BJ (cell line): Measurements from ENCODE around the gene CRYGA. TPM values are rescaled to one million over a fixed set of nuclear protein-coding genes. Genes with fewer than 3 reads are reported as not detected.
"Not testable (repeated sequence)": the region's sequence is repeated elsewhere in the genome, so short reads cannot be mapped to it uniquely, and the experiment has no call there.

ENCODE experiments used
- CTCF ChIA-PET: fragments of 350-600 bp; formaldehyde crosslinking; extraction: SDS; loops from one replicate; lab custom pipeline; 2021; ENCODE audit warnings: antibody characterized with exemption, inconsistent platforms; lab: Yijun Ruan, JAX
- POLR2A ChIA-PET: fragments of 300-600 bp; sonication (Branson Sonifier 250); formaldehyde crosslinking; extraction: SDS; loops from one replicate; lab custom pipeline; 2021; ENCODE audit warnings: antibody characterized with exemption; lab: Charles Lee
- DNase-seq: peaks from one replicate; pipeline ENCODE4 v3.0.0-alpha.2; 2011; ENCODE audit warnings: low read depth
- H3K27me3 ChIP-seq: 2 replicates; pipeline ENCODE4 v1.6.0; 2011; ENCODE audit warnings: low read length; ENCODE audit not compliant: control insufficient read depth, insufficient read depth
- H3K36me3 ChIP-seq: 2 replicates; pipeline ENCODE4 v1.5.1; 2011; ENCODE audit warnings: low read length; ENCODE audit not compliant: control insufficient read depth, insufficient read depth
- H3K4me3 ChIP-seq: 2 replicates; pipeline ENCODE4 v1.5.1; 2011; ENCODE audit warnings: low read depth, mild to moderate bottlenecking, control low read depth, low read length
- polyA plus RNA-seq: library from polyadenylated mRNA; depleted of rRNA; stranded (reverse); fragments of >200 nt; gene quantifications from 2 replicates; pipeline ENCODE4 v1.2.3, GENCODE V29; 2011
- TF ChIP-seq, protein P1 (sequence below): IDR thresholded peaks from 2 replicates; pipeline ENCODE4 v1.5.1; 2011; ENCODE audit warnings: low read depth, mild to moderate bottlenecking, control low read depth, inconsistent platforms, low read length, moderate library complexity; ENCODE audit not compliant: insufficient read depth

Gene CRYGA
- polyA plus RNA-seq, 1 experiment, result not detected

GRCh38 chr2:208125251-208125650, 38.1 kb downstream of the CRYGA start:
- Histone ChIP-seq H3K27me3 (0 out of 2 replicates have a peak, but pooled peaks cover 2% of the 10 kb centered on the region), H3K4me3 (no peak overlapping the region), H3K36me3 (no peaks in the 10 kb centered on the region)
- TF ChIP-seq, protein P1, sequence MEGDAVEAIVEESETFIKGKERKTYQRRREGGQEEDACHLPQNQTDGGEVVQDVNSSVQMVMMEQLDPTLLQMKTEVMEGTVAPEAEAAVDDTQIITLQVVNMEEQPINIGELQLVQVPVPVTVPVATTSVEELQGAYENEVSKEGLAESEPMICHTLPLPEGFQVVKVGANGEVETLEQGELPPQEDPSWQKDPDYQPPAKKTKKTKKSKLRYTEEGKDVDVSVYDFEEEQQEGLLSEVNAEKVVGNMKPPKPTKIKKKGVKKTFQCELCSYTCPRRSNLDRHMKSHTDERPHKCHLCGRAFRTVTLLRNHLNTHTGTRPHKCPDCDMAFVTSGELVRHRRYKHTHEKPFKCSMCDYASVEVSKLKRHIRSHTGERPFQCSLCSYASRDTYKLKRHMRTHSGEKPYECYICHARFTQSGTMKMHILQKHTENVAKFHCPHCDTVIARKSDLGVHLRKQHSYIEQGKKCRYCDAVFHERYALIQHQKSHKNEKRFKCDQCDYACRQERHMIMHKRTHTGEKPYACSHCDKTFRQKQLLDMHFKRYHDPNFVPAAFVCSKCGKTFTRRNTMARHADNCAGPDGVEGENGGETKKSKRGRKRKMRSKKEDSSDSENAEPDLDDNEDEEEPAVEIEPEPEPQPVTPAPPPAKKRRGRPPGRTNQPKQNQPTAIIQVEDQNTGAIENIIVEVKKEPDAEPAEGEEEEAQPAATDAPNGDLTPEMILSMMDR, result no peak
- POLR2A ChIA-PET, result no interaction called here
- no peak for DNase-seq
- CTCF ChIA-PET, result interaction anchor here (0.9 kb wide), 1 partner anchor 12 kb away, joined by 4 read pairs; no protein-coding TSS in a partner anchor

- H3K4me3 ChIP-seq, H3K36me3 ChIP-seq, H3K27me3 ChIP-seq, CTCF ChIA-PET, POLR2A ChIA-PET, DNase-seq: not testable (repeated sequence)
Measured at GRCh38 chr2:208124013-208124715, 39.2 kb downstream of the CRYGA start, which contains the start of gene CRYGD. Gene CRYGD (minus strand): TSS chr2:208124524. CDS start chr2:208124473, 51 bp downstream.

- ChIA-PET CTCF (no interaction called here), POLR2A (no interaction called here)
- no peak for DNase-seq
- no peaks in the 10 kb centered on the region for H3K36me3 ChIP-seq
- H3K27me3 ChIP-seq, result 0 out of 2 replicates have a peak, but pooled peaks cover 2% of the 10 kb centered on the region
- TF ChIP-seq, protein P1, result no peak
- no peak overlapping the region for H3K4me3 ChIP-seq
Measured at GRCh38 chr2:208122248-208122647, 41.1 kb downstream of the CRYGA start.

DNA sequence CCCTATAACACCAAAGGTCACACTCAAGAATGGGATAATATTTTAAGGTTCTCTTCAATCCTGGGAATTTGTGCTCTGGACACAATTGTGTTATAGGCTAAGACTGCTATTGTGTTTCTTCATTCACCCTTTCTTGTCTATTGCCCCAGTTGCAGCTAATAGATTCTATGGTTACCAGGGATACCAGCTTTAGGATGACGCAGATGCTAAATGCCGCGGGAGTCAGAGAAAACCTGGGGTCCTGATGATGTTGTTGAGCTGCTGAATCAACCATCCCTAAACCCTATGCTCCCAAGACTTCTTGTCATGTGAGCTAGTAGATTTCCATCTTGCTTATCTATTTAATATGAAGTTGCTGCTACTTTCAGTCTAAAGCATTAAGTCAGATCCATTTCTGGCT, 44.5 kb downstream of the CRYGA start:
- DNase-seq, result no peak
- Histone ChIP-seq H3K36me3 (no peaks in the 10 kb centered on the region), H3K27me3 (no peaks in the 10 kb centered on the region), H3K4me3 (no peak overlapping the region)
- CTCF ChIA-PET, result no interaction called here
- TF ChIP-seq, protein P1, result no peak
- POLR2A ChIA-PET, result no interaction called here

- POLR2A ChIA-PET, H3K4me3 ChIP-seq, CTCF ChIA-PET, H3K27me3 ChIP-seq, DNase-seq, H3K36me3 ChIP-seq: not testable (repeated sequence)
Measured at GRCh38 chr2:208117390-208117789, 46.0 kb downstream of the CRYGA start.

GRCh38 chr2:208112969-208113368, 50.4 kb downstream of the CRYGA start:
- H3K4me3 ChIP-seq, result no peak overlapping the region
- H3K27me3 ChIP-seq, result peaks cover 10% of the 10 kb centered on the region
- TF ChIP-seq, protein P1, result no peak
- ChIA-PET CTCF (interaction anchor here (1.2 kb wide), 1 partner anchor 12 kb away, joined by 4 read pairs; no protein-coding TSS in a partner anchor), POLR2A (no interaction called here)
- no peaks in the 10 kb centered on the region for H3K36me3 ChIP-seq
- no peak for DNase-seq

- DNase-seq, H3K27me3 ChIP-seq, H3K4me3 ChIP-seq, CTCF ChIA-PET, H3K36me3 ChIP-seq: not testable (repeated sequence)
- POLR2A ChIA-PET, result interaction anchor here (0.6 kb wide), 1 partner anchor 1183 kb away, joined by 3 read pairs; no protein-coding TSS in a partner anchor
Measured at GRCh38 chr2:208112273-208112745, 51.1 kb downstream of the CRYGA start.
